Body of pancreas (tissue), 4 donors: ENCODE data around the gene DYNLL2.

Experiments
- POLR2A ChIP-seq, 3 donors: fragments of 450-650 bp; IDR thresholded peaks; one replicate each; pipeline ENCODE4 v1.6.1; 2016; ENCODE audit warnings: antibody characterized with exemption in 3 of 3, mild to moderate bottlenecking in 2 of 3
- TF ChIP-seq, protein P1 (sequence below), 7 experiments: fragments of 450-650 bp in 4 of 7; fragments of 200-600 bp in 3 of 7; sonication (generic) in 3 of 7; IDR thresholded peaks; one replicate each; pipeline ENCODE4 v1.5.1; 2016 to 2019; ENCODE audit warnings: antibody characterized with exemption in 7 of 7

- TF ChIP-seq POLR2A (IDR thresholded peaks at IDR 0.05): no peak
- TF ChIP-seq, protein P1, sequence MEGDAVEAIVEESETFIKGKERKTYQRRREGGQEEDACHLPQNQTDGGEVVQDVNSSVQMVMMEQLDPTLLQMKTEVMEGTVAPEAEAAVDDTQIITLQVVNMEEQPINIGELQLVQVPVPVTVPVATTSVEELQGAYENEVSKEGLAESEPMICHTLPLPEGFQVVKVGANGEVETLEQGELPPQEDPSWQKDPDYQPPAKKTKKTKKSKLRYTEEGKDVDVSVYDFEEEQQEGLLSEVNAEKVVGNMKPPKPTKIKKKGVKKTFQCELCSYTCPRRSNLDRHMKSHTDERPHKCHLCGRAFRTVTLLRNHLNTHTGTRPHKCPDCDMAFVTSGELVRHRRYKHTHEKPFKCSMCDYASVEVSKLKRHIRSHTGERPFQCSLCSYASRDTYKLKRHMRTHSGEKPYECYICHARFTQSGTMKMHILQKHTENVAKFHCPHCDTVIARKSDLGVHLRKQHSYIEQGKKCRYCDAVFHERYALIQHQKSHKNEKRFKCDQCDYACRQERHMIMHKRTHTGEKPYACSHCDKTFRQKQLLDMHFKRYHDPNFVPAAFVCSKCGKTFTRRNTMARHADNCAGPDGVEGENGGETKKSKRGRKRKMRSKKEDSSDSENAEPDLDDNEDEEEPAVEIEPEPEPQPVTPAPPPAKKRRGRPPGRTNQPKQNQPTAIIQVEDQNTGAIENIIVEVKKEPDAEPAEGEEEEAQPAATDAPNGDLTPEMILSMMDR (IDR thresholded peaks at IDR 0.05): no peak
These were observed 10.9 kb downstream of the DYNLL2 start for GRCh38 chr17:58094118-58094517.
